Hippocampal formation (tissue), 2 donors: ENCODE results near the gene ANKRD40.
"Not testable (repeated sequence)": the region's sequence is repeated elsewhere in the genome, so short reads cannot be mapped to it uniquely, and the experiment has no call there.

Experiments
- DNase-seq, 2 donors: peaks; one replicate each; lab custom pipeline; 2025; lab: John Stamatoyannopoulos, UW

ANKRD40 gene

GRCh38 chr17:50686494-50687199 lies 21.1 kb downstream of the ANKRD40 start:
- no peak for DNase-seq

- no peak for DNase-seq
Observed at GRCh38 chr17:50685691-50686493, 21.8 kb downstream of the ANKRD40 start.

- no peak for DNase-seq
Observed at GRCh38 chr17:50685334-50685665, 22.4 kb downstream of the ANKRD40 start.

- no peak for DNase-seq
Observed at GRCh38 chr17:50684612-50685333, 22.9 kb downstream of the ANKRD40 start.

GRCh38 chr17:50684288-50684611 lies 23.5 kb downstream of the ANKRD40 start:
- DNase-seq, result no peak

- DNase-seq, result no peak
Observed at GRCh38 chr17:50683434-50684287, 24.1 kb downstream of the ANKRD40 start.

- DNase-seq, result no peak
Observed at GRCh38 chr17:50682938-50683337, 24.8 kb downstream of the ANKRD40 start.

- DNase-seq, result no peak
Observed at GRCh38 chr17:50682441-50682840, 25.3 kb downstream of the ANKRD40 start.

- DNase-seq, result peak in 1 of 2 donors; percentile 13
Observed at GRCh38 chr17:50681263-50682200, 26.2 kb downstream of the ANKRD40 start.

- not testable (repeated sequence) for DNase-seq
Observed at GRCh38 chr17:50680543-50681262, 27.0 kb downstream of the ANKRD40 start.

GRCh38 chr17:50680126-50680525 lies 27.6 kb downstream of the ANKRD40 start:
- DNase-seq, result no peak

GRCh38 chr17:50679008-50679544 lies 28.6 kb downstream of the ANKRD40 start:
- no peak for DNase-seq

- no peak for DNase-seq
Observed at GRCh38 chr17:50677851-50678375, 29.8 kb downstream of the ANKRD40 start.

GRCh38 chr17:50676065-50676975 lies 31.4 kb downstream of the ANKRD40 start:
- DNase-seq, result no peak

GRCh38 chr17:50675627-50676026 lies 32.1 kb downstream of the ANKRD40 start:
- no peak for DNase-seq

- DNase-seq, result no peak
Observed at GRCh38 chr17:50675190-50675589, 32.5 kb downstream of the ANKRD40 start.

- DNase-seq, result no peak
Observed at GRCh38 chr17:50672831-50673551, 34.7 kb downstream of the ANKRD40 start.

GRCh38 chr17:50672071-50672470 lies 35.6 kb downstream of the ANKRD40 start:
- DNase-seq, result no peak
